Small intestine (tissue), 7 donors: ENCODE measurements around the gene CTCF. TPM values are rescaled to one million over a fixed set of nuclear protein-coding genes. Genes with fewer than 3 reads are reported as not detected.

Source experiments
- DNase-seq, 2 donors: peaks; one replicate each; pipeline versions ENCODE4 v3.0.0 to v3.0.0-alpha.2; 2013
- FAIRE-seq: peaks from 2 replicates; lab custom pipeline; 2012; peaks lifted over from hg19 to GRCh38; lab: Jason Lieb, UNC
- H3K27ac ChIP-seq, 3 donors: one replicate each; pipeline ENCODE4 v1.5.1; 2013; ENCODE audit warnings: low read length in 2 of 3, mild to moderate bottlenecking in 2 of 3, control low read depth in 1 of 3, inconsistent platforms in 1 of 3, low read depth in 1 of 3, moderate library complexity in 1 of 3
- H3K27me3 ChIP-seq, 3 donors: one replicate each; pipeline ENCODE4 v1.6.1; 2013; ENCODE audit warnings: low read length in 3 of 3, inconsistent platforms in 1 of 3; ENCODE audit not compliant: control insufficient read depth in 3 of 3, insufficient read depth in 3 of 3
- H3K36me3 ChIP-seq, 3 donors: one replicate each; pipeline ENCODE4 v1.6.1; 2013; ENCODE audit warnings: low read length in 3 of 3, inconsistent platforms in 1 of 3, low read depth in 1 of 3, mild to moderate bottlenecking in 1 of 3, moderate library complexity in 1 of 3; ENCODE audit not compliant: control insufficient read depth in 3 of 3, insufficient read depth in 2 of 3
- H3K4me1 ChIP-seq, 3 donors: one replicate each; pipeline ENCODE4 v1.6.1; 2013; ENCODE audit warnings: low read length in 2 of 3, inconsistent platforms in 1 of 3, low read depth in 1 of 3, mild to moderate bottlenecking in 1 of 3, moderate library complexity in 1 of 3; ENCODE audit not compliant: control insufficient read depth in 3 of 3, insufficient read depth in 2 of 3
- H3K4me3 ChIP-seq, 3 donors: one replicate each; pipeline ENCODE4 v1.5.1; 2013; ENCODE audit warnings: low read length in 3 of 3, control low read depth in 1 of 3, inconsistent platforms in 1 of 3, low read depth in 1 of 3, mild to moderate bottlenecking in 1 of 3, moderate library complexity in 1 of 3
- H3K9me3 ChIP-seq, 2 donors: one replicate each; pipeline ENCODE4 v1.6.1; 2013; ENCODE audit warnings: low read depth in 1 of 2, low read length in 1 of 2; ENCODE audit not compliant: control insufficient read depth in 2 of 2, insufficient read depth in 1 of 2
- WGBS, 3 donors: extraction: QIAGEN DNeasy Blood & Tissue Kit; methylation state at CpG; one replicate each; pipeline ENCODE4 v1.1.7; 2013; 5-methylcytosine and 5-hydroxymethylcytosine counted together
- polyA plus RNA-seq, 4 donors: library from polyadenylated mRNA; stranded (reverse) in 3 of 4; unstranded in 1 of 4; fragments of 200-250 nt in 3 of 4; fragments of 120-200 nt in 1 of 4; gene quantifications; one replicate each; pipeline versions ENCODE4 v1.2.1 to v1.2.3, GENCODE V29; 2013
- donor health status: healthy with polysubstance abuse.
- donor health status: control.
- donor health status: control.
- donor health status: Bipolar disorder and iron deficiency.
- donor health status: healthy.

CTCF gene
- polyA plus RNA-seq, 4 donors, result 23.5 to 45.0 (median 24.2) TPM

DNA sequence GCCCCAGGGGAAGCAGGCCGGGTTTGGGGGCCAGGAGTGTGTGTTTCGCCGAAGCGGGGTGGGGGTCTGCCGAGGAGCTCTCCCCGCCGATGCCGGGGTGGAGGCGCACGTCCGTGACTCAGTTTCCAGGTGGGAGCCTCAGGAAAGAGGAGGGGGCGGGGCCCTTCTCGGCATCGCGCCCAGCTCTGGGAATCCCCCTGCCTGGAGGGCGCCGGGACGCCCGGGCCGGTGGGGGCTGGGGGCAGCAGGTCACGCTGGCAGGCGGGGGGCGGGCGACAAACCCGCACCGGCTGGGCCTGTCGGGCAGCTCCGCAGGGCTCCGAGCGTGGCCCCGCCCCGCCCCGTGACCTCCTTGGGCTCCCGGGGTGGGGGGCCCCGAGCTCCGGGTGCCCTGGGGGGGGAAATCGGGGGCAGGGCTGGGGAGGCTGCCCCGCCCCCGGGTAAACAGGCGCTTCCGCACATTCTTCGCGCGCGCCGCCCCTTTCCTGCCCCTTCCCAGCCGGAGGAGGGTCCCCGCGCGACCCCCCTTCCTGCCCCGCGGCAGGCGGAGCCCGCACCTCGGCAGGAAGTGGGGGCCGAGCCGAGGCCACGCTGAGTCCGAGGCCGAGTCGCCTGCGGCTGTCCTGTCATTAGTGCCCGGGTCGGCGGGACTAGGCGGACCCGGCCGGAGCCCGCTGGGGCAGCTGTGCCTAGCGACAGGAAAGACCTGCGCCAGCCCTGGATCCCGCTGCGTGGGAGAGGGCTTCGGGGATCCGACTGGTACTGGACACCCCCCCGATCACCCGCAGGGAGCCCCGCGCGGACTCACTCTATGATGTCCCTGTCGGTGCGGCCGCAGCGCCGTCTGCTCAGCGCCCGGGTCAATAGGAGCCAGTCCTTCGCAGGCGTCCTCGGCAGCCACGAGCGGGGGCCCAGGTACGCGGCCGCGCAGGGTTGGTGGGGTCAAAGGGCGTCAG is 24.4 kb upstream of the CTCF start:
- WGBS, 3 donors, result 0 to 1% (median 1%) methylated on average over 38 to 97 of the region's 97 CpGs
- peak overlapping the region; percentile 48 to 62 (median 49) for H3K4me3 ChIP-seq
- peak overlapping the region in 2 of 3 donors; percentile 16 to 84 for H3K27ac ChIP-seq
- peaks cover 0 to 38% (median 2%) of the 10 kb centered on the region in 3 donors for H3K36me3 ChIP-seq
- peaks cover 0 to 63% (median 0%) of the 10 kb centered on the region in 3 donors for H3K27me3 ChIP-seq
- DNase-seq (peak in 1 of 2 donors; percentile 68), FAIRE-seq (no peak)
- H3K9me3 ChIP-seq, result peaks cover 0 to 2% of the 10 kb centered on the region in 2 donors
- peaks cover 0 to 26% (median 0%) of the 10 kb centered on the region in 3 donors for H3K4me1 ChIP-seq

DNA sequence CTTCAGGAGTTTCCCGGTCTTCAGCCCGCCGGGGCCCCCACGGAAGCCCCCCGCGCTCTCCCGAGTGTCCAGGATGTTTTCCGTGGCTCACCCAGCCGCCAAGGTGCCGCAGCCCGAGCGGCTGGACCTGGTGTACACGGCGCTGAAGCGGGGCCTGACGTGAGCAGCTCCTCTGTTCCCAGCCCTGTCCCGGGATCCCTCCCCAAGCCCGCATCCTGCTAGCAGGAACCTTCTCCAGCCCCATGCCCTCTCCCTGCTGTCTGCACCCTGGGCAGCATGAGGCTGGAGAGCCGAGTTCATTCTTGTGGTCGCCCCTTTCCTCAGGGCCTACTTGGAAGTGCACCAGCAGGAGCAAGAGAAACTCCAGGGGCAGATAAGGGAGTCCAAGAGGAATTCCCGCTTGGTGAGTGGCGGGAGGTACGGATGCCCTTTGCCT is 23.6 kb upstream of the CTCF start:
- H3K27ac ChIP-seq, result no peak overlapping the region
- WGBS, 3 donors, result 8 to 38% (median 19%) methylated on average over 12 to 23 of the region's 23 CpGs

DNA sequence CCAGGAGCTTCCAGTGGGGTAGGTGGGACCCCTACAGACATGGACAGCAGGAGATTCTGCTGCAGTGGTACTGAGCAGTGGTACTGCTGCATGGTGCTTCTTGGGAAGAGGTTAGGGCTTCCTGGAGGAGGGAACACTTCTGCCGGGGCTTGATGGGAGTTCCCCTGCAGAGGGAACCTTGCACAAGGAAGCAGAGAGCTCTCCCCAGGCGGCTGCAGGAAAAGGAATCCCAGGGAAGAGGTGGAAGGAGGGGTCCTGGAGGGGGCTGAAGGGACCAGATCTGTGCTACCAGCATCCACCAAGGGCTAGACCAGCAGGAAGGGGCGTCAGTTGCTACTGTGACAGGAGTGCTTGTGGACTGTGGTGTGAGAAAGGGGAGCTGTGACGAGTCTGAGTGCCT is 23.1 kb upstream of the CTCF start:
- Histone ChIP-seq H3K4me1 (peaks cover 0 to 26% (median 0%) of the 10 kb centered on the region in 3 donors), H3K4me3 (no peak overlapping the region), H3K27me3 (peaks cover 0 to 53% (median 0%) of the 10 kb centered on the region in 3 donors), H3K9me3 (peaks cover 0 to 2% of the 10 kb centered on the region in 2 donors), H3K27ac (no peak overlapping the region), H3K36me3 (peaks cover 0 to 51% (median 2%) of the 10 kb centered on the region in 3 donors)
- WGBS, 3 donors, result 19 to 56% (median 47%) methylated on average over 4 of the region's 4 CpGs
- FAIRE-seq, result no peak
- peak in 1 of 2 donors; percentile 34 for DNase-seq

More for the DNA sequence above, 23.6 kb upstream of the CTCF start:
- H3K4me1 ChIP-seq, result peaks cover 0 to 26% (median 0%) of the 10 kb centered on the region in 3 donors
- H3K9me3 ChIP-seq, result peaks cover 0 to 2% of the 10 kb centered on the region in 2 donors
- peak; percentile 43 to 52 for DNase-seq
- no peak for FAIRE-seq
- peak overlapping the region; percentile 48 to 62 (median 49) for H3K4me3 ChIP-seq
- peaks cover 0 to 46% (median 2%) of the 10 kb centered on the region in 3 donors for H3K36me3 ChIP-seq
- peaks cover 0 to 56% (median 0%) of the 10 kb centered on the region in 3 donors for H3K27me3 ChIP-seq

DNA sequence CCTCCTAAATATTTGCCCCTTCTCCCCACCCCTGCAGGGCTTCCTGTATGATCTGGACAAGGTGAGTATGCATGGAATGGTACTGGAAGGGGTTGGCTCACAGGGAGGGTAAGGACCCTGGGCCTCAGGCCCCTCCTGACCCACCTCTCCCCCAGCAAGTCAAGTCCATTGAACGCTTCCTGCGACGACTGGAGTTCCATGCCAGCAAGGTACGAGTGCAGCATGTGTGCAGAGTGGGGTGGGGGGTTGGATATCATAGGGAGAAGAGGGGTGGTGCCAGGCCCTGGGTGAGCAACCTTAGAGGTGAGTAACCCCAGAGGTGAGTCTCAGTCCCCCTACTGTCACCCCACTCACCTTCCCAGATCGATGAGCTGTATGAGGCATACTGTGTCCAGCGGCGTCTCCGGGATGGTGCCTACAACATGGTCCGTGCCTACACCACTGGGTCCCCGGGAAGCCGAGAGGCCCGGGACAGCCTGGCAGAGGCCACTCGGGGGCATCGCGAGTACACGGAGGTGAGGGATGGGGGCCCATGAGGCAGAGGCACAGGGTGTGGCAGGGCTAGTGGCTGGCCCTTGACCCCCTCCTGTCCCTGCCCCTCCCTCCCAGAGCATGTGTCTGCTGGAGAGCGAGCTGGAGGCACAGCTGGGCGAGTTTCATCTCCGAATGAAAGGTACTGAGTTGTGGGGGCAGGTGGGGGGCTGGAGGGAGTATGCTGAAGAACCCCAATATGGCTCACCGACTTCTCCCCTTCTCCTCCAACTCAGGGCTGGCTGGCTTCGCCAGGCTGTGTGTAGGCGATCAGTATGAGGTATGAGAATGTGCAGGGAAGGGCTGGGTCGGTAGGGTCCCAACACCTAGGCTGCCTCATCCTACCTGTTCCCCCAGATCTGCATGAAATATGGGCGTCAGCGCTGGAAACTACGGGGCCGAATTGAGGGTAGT is 22.4 kb upstream of the CTCF start:
- no peak overlapping the region for H3K27ac ChIP-seq
- FAIRE-seq, result no peak
- DNase-seq, result no peak
- peaks cover 0 to 26% (median 0%) of the 10 kb centered on the region in 3 donors for H3K4me1 ChIP-seq
- H3K27me3 ChIP-seq, result peaks cover 0 to 51% (median 0%) of the 10 kb centered on the region in 3 donors
- H3K9me3 ChIP-seq, result peaks cover 0 to 2% of the 10 kb centered on the region in 2 donors
- no peak overlapping the region for H3K4me3 ChIP-seq
- WGBS, 3 donors, result 68 to 82% (median 76%) methylated on average over 27 of the region's 27 CpGs
- peaks cover 0 to 58% (median 2%) of the 10 kb centered on the region in 3 donors for H3K36me3 ChIP-seq

DNA sequence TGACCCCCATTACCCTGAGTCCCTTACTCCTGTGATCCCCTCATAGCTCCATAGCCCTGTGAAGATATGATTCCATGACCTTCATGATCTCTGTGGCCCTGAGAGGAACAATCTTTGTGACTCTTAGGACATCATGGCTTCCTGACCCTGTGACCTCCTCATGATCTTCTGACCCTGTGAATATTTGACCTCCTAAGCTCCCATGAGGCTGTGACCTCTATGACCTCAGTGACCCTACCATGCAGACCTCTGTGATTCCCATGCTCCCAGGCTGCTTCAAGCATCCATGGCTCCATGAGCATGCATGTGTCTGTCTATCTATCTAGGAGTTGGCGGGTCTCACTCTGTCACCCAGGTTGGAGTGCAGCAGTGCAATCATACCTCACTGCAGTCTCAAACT is 21.6 kb upstream of the CTCF start:
- Histone ChIP-seq H3K27me3 (peaks cover 0 to 43% (median 0%) of the 10 kb centered on the region in 3 donors), H3K36me3 (peaks cover 0 to 66% (median 2%) of the 10 kb centered on the region in 3 donors), H3K4me3 (no peak overlapping the region), H3K4me1 (peaks cover 0 to 26% (median 0%) of the 10 kb centered on the region in 3 donors), H3K9me3 (peaks cover 0 to 2% of the 10 kb centered on the region in 2 donors), H3K27ac (no peak overlapping the region)
- no peak for DNase-seq
- WGBS, 3 donors, result 95 to 100% (median 98%) methylated on average over 1 of the region's 1 CpG
- no peak for FAIRE-seq

DNA sequence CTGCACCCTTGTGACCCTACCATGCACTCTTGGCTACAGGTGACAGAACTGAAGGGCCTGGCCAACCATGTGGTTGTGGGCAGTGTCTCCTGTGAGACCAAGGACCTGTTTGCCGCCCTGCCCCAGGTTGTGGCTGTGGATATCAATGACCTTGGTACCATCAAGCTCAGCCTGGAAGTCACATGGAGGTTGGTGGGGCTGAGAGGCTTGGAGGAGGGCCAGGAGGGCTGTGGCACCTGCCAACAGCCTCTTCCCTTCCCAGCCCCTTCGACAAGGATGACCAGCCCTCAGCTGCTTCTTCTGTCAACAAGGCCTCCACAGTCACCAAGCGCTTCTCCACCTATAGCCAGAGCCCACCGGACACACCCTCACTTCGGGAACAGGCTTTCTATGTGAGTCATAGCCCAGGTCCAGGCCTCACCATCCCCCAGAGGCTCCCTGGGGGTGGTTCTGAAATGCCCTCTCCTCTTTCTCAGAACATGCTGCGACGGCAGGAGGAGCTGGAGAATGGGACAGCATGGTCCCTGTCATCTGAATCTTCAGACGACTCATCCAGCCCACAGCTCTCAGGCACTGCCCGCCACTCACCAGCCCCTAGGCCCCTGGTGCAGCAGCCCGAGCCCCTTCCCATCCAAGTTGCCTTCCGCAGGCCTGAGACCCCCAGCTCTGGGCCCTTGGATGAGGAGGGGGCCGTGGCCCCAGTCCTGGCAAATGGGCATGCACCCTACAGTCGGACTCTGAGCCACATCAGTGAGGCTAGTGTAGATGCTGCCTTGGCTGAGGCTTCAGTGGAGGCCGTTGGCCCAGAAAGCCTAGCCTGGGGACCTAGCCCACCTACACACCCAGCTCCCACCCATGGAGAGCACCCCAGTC is 20.7 kb upstream of the CTCF start:
- Histone ChIP-seq H3K4me1 (peaks cover 0 to 26% (median 0%) of the 10 kb centered on the region in 3 donors), H3K27me3 (peaks cover 0 to 35% (median 0%) of the 10 kb centered on the region in 3 donors), H3K27ac (no peak overlapping the region), H3K36me3 (peaks cover 0 to 75% (median 2%) of the 10 kb centered on the region in 3 donors), H3K4me3 (no peak overlapping the region), H3K9me3 (peaks cover 0 to 1% of the 10 kb centered on the region in 2 donors)
- no peak for DNase-seq
- WGBS, 3 donors, result 76 to 85% (median 77%) methylated on average over 13 to 14 of the region's 14 CpGs
- no peak for FAIRE-seq

DNA sequence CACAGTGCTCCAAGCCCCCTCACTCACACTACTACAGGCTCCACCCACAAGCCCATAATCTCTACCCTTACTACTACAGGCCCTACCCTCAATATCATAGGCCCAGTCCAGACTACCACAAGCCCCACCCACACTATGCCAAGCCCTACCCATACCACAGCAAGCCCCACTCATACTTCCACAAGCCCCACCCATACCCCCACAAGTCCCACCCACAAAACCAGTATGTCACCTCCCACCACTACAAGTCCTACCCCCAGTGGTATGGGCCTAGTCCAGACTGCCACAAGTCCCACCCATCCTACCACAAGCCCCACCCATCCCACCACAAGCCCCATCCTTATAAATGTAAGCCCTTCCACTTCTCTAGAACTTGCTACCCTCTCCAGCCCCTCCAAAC is 19.9 kb upstream of the CTCF start:
- Histone ChIP-seq H3K4me3 (no peak overlapping the region), H3K27me3 (peaks cover 0 to 27% (median 0%) of the 10 kb centered on the region in 3 donors), H3K9me3 (no peaks in the 10 kb centered on the region), H3K4me1 (peaks cover 0 to 25% (median 0%) of the 10 kb centered on the region in 3 donors), H3K36me3 (peaks cover 0 to 83% (median 2%) of the 10 kb centered on the region in 3 donors), H3K27ac (no peak overlapping the region)
- no peak for FAIRE-seq
- no peak for DNase-seq
